ENCODE data around the gene TMEM204.

DNA sequence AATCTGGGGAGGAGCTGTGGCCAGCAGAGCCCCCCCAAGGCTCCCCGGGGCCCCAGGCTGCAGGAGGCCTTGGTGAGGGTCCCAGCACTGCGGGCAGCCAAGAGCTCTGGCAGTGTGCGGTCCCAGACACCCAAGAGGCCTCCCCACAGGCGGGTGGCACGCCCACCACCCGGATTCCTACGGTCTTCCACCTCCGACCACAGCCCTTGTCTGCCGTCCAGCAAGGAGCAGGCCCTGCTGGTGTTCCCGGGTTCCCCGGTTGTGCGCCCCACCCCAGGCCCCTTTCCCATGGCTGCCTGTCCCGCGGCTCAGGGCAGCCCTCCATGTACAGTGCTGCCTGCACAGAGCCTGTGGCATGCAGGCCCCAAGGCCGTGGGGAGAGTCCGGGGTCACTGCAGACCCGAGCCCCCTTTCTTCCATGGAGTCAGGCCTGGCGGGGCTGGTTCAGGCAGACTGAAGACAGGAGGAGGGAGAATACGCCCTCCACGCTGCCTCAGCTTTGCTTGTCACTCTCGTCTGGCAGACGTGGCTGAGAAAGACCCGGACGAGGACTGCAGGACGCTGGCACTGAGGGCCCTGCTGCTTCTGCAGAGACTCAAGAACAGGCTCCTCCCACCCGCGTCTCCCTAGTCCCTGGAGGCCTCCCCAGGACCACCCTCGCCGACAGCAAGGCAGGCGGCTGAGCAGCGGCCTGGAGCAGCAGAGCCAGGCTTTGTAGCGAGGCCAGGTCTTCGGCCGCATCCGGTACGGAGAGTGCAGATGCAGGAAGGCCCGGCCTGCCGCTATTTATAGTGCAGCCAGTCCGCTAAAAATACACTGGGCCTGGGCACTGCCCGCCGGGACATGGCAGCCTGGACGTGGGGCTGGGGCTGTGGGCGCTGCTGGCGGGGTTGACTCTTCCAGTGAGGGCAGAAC lies 23.9 kb upstream of the TMEM204 start:
- TF ChIP-seq, protein P1, sequence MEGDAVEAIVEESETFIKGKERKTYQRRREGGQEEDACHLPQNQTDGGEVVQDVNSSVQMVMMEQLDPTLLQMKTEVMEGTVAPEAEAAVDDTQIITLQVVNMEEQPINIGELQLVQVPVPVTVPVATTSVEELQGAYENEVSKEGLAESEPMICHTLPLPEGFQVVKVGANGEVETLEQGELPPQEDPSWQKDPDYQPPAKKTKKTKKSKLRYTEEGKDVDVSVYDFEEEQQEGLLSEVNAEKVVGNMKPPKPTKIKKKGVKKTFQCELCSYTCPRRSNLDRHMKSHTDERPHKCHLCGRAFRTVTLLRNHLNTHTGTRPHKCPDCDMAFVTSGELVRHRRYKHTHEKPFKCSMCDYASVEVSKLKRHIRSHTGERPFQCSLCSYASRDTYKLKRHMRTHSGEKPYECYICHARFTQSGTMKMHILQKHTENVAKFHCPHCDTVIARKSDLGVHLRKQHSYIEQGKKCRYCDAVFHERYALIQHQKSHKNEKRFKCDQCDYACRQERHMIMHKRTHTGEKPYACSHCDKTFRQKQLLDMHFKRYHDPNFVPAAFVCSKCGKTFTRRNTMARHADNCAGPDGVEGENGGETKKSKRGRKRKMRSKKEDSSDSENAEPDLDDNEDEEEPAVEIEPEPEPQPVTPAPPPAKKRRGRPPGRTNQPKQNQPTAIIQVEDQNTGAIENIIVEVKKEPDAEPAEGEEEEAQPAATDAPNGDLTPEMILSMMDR (conservative IDR thresholded peaks at IDR 0.05 in 1 of 2, IDR thresholded peaks at IDR 0.05 in 1 of 2; ENCODE audit: extremely low read depth in 1 of 2, insufficient read depth in 1 of 2, low read depth in 1 of 2, low read length in 2 of 2): no peak
- no peak for TF ChIP-seq EZH2 (IDR thresholded peaks at IDR 0.05; ENCODE audit: borderline replicate concordance, low read length)

Data from mammary epithelial cell (primary cell).